GM12878 (cell line): ENCODE results near the gene MPZL3. TPM values are rescaled to one million over a fixed set of nuclear protein-coding genes. Genes with fewer than 3 reads are reported as not detected.

Experiments used
- ATAC-seq: fragments of 200-7000 bp; cut with Tn5 transposase; 3 replicates; pipeline ENCODE4 v1.9.1; 2020; ENCODE audit warnings: mild to moderate bottlenecking, moderate library complexity
- BruUV-seq: library from RNA; stranded (reverse); fragments of 400-500 nt; replicated peaks from 2 replicates; lab custom pipeline; 2021; lab: Mats Ljungman, UMichigan
- CTCF ChIA-PET: fragments of 300-600 bp; sonication (Branson Sonifier 250); formaldehyde crosslinking; extraction: SDS; loops from one replicate; lab custom pipeline; 2021; ENCODE audit warnings: inconsistent platforms; lab: Yijun Ruan, JAX
- POLR2A ChIA-PET: fragments of 350-600 bp; formaldehyde crosslinking; extraction: SDS; loops from one replicate; lab custom pipeline; 2021; ENCODE audit warnings: inconsistent platforms; lab: Charles Lee
- RAD21 ChIA-PET: fragments of 300-600 bp; sonication (Branson Sonifier 250); formaldehyde crosslinking; loops from one replicate; lab custom pipeline; 2023; ENCODE audit warnings: antibody characterized with exemption; ENCODE audit not compliant: unreplicated experiment; lab: Charles Lee
- SMC1A ChIA-PET: fragments of 300-600 bp; sonication (Branson Sonifier 250); formaldehyde crosslinking; loops from one replicate; lab custom pipeline; 2023; ENCODE audit not compliant: unreplicated experiment, uncharacterized antibody; lab: Charles Lee
- DNase-seq: peaks from one replicate; pipeline ENCODE4 v3.0.0-alpha.2; 2011; ENCODE audit warnings: low read depth, low spot score
- FAIRE-seq: peaks from 3 replicates; lab custom pipeline; 2011; peaks lifted over from hg19 to GRCh38; lab: Jason Lieb, UNC
- H2AFZ ChIP-seq: 2 replicates; pipeline ENCODE4 v1.6.0; 2011; ENCODE audit warnings: low read depth, low read length, control low read depth; ENCODE audit not compliant: control insufficient read depth
- H3K27ac ChIP-seq: 2 replicates; pipeline ENCODE4 v1.5.1; 2011; ENCODE audit warnings: control low read depth; ENCODE audit not compliant: control insufficient read depth, insufficient read depth
- H3K27me3 ChIP-seq, 2 experiments: replicated peaks in 1 of 2; 2 replicates each; pipeline versions ENCODE4 v1.6.0 to v1.6.1; 2011; ENCODE audit warnings: low read length in 1 of 2; ENCODE audit not compliant: control insufficient read depth in 2 of 2, insufficient read depth in 2 of 2
- H3K36me3 ChIP-seq, 2 experiments: 2 replicates each; pipeline ENCODE4 v1.5.1; 2011; ENCODE audit warnings: low read length in 1 of 2; ENCODE audit not compliant: control insufficient read depth in 2 of 2, insufficient read depth in 2 of 2
- H3K4me1 ChIP-seq: 2 replicates; pipeline ENCODE4 v1.6.1; 2011; ENCODE audit warnings: mild to moderate bottlenecking, low read length, moderate library complexity, mixed read lengths; ENCODE audit not compliant: control insufficient read depth, insufficient read depth
- H3K4me2 ChIP-seq: 2 replicates; pipeline ENCODE4 v1.6.0; 2011; ENCODE audit warnings: control low read depth; ENCODE audit not compliant: control insufficient read depth, insufficient read depth
- H3K4me3 ChIP-seq: fragments of 200-600 bp; sonication (generic); 2 replicates; pipeline ENCODE4 v1.5.1; 2016
- H3K79me2 ChIP-seq: 2 replicates; pipeline ENCODE4 v1.6.0; 2011; ENCODE audit warnings: low read length; ENCODE audit not compliant: control insufficient read depth, insufficient read depth
- H3K9ac ChIP-seq: 2 replicates; pipeline ENCODE4 v1.8.0; 2011; ENCODE audit warnings: low read length, control low read depth, mixed read lengths; ENCODE audit not compliant: control insufficient read depth, insufficient read depth
- H3K9me3 ChIP-seq: replicated peaks from 3 replicates; pipeline ENCODE4 v1.5.1; 2011; ENCODE audit warnings: mild to moderate bottlenecking, low read length; ENCODE audit not compliant: control insufficient read depth, insufficient read depth
- H4K20me1 ChIP-seq: 2 replicates; pipeline ENCODE4 v1.6.0; 2011; ENCODE audit not compliant: control insufficient read depth, insufficient read depth
- LARP7 ChIP-seq: fragments of 450-650 bp; IDR thresholded peaks from 2 replicates; pipeline ENCODE4 v1.6.1; 2017; ENCODE audit warnings: mild to moderate bottlenecking
- USF2 ChIP-seq: IDR thresholded peaks from 2 replicates; pipeline ENCODE4 v1.6.1; 2011; ENCODE audit warnings: low read depth, low read length, improper control_type of control experiment, borderline replicate concordance
- WGBS: methylation state at CpG from one replicate; pipeline ENCODE4 v1.1.6; 2016; ENCODE audit warnings: low lambda C conversion rate; ENCODE audit not compliant: insufficient replicate concordance, insufficient coverage; ENCODE audit errors: missing lambda C conversion rate; 5-methylcytosine and 5-hydroxymethylcytosine counted together
- in situ Hi-C: fragments of 300-500 bp; cut with MboI; formaldehyde crosslinking; loops from 9 replicates; pipeline ENCODE4 v1.14.3; 2018; ENCODE audit warnings: mixed read lengths
- intact Hi-C: fragments of 100-400 bp; cut with micrococcal nuclease; formaldehyde crosslinking; loops from one replicate; pipeline ENCODE4 v1.14.2; 2022; ENCODE audit not compliant: unreplicated experiment
- polyA plus RNA-seq, 11 experiments: library from polyadenylated mRNA; depleted of rRNA in 4 of 11; unstranded in 6 of 11; stranded (reverse) in 5 of 11; fragments of >200 nt; fragmentation: Nextera tagmentation in 4 of 11; fragmentation: Illumina TruSeq in 1 of 11; extraction: Ambion mirVana in 4 of 11; extraction: Trizol in 1 of 11; gene quantifications; 1 replicate in 1 of 11; 2 replicates in 10 of 11; pipeline versions ENCODE4 v1.2.1 to v1.2.3, GENCODE V29; 2011 to 2016; ENCODE audit warnings: inconsistent platforms in 2 of 11, missing spikeins in 2 of 11, low read depth in 1 of 11
- total RNA-seq, 4 experiments: library from RNA; depleted of rRNA in 3 of 4; stranded (reverse); fragments of >200 nt in 3 of 4; fragmentation: Illumina TruSeq in 1 of 4; extraction: Trizol in 1 of 4; gene quantifications; 2 replicates each; pipeline versions ENCODE4 v1.2.1 to v1.2.3, GENCODE V29; 2013 to 2021

The MPZL3 gene
- total and polyA plus RNA-seq, 10 of the 15 experiments (the other 5 are each of a cell fraction or from before 2014, with no cell fraction given) = 2.1 to 7.5 (median 6.2) TPM

GRCh38 chr11:118194835-118195627, 57.1 kb downstream of the MPZL3 start:
- ATAC-seq (no peak), DNase-seq (no peak), FAIRE-seq (no peak)
- no peak overlapping the region for H2AFZ ChIP-seq
- H3K4me2 ChIP-seq = no peak overlapping the region; the same call in 1 of the 2 replicates
- BruUV-seq = no TSS peak
- SMC1A ChIA-PET = interaction anchor here (0.7 to 2.1 kb wide), 12 partner anchors 7 to 100 kb away, joined by 3 to 13 read pairs (median 3); partner anchors contain the start of gene JAML
- CTCF ChIA-PET = interaction anchor here (0.7 to 1.7 kb wide), 12 partner anchors 10 to 158 kb away, joined by 3 to 8 read pairs (median 4); no protein-coding TSS in a partner anchor
- intact Hi-C loops (loop anchor here (5.0 kb wide), 1 partner anchor 292 kb away; no protein-coding TSS in a partner anchor), in situ Hi-C loops (loop anchor here (5.0 kb wide), 3 partner anchors 97 to 287 kb away; no protein-coding TSS in a partner anchor)
- no peaks in the 10 kb centered on the region for H3K36me3 ChIP-seq
- no peaks in the 10 kb centered on the region for H3K4me1 ChIP-seq
- WGBS = 37% methylated on average over 10 of the region's 10 CpGs
- RAD21 ChIA-PET = interaction anchor here (0.5 to 2.0 kb wide), 11 partner anchors 19 to 831 kb away, joined by 3 to 8 read pairs (median 4); partner anchors contain the start of gene MPZL3
- peaks cover 3% of the 10 kb centered on the region; the same call in 2 of the 3 replicates for H3K9me3 ChIP-seq
- H3K79me2 ChIP-seq = no peaks in the 10 kb centered on the region
- no peaks in the 10 kb centered on the region; a peak in 1 of 4 replicates for H3K27me3 ChIP-seq
- POLR2A ChIA-PET = interaction anchor here (0.8 to 1.4 kb wide), 4 partner anchors 7 to 158 kb away, joined by 3 to 11 read pairs (median 4); no protein-coding TSS in a partner anchor
- no peak overlapping the region for H3K9ac ChIP-seq
- no peaks in the 10 kb centered on the region for H4K20me1 ChIP-seq
- no peak overlapping the region for H3K27ac ChIP-seq
- TF ChIP-seq LARP7 = 0 out of 2 replicates have a peak, but pooled peaks have one; percentile 6
- no peak for TF ChIP-seq USF2
- TF ChIP-seq, all 136 proteins: peak for 1
- no peak overlapping the region for H3K4me3 ChIP-seq
